Measurements from ENCODE around the gene GABRG3. TPM values are rescaled to one million over a fixed set of nuclear protein-coding genes. Genes with fewer than 3 reads are reported as not detected.

GABRG3 gene
- total RNA-seq, 1 donor from 2014 or later, result not detected

DNA sequence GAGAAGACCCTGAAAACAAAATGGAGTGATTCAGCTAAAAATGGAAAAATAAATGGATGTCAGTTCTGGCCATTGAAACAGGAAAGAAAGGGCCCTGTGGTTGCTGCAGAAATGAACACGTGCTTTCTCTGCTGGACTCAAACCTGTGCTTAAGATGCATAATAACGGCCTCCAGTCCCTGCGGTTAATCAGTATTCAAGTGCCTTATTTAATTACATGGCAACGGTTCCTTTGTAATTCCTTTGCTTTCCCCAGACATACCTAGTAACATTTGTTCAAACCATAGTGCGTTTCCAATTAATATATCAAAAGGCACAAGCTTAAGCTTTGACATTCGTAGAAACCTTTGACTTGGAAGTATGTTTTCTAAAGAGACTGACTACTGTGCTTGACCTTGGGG, 428.3 kb downstream of the GABRG3 start:
- DNase-seq (ENCODE audit: low spot score), result no peak

DNA sequence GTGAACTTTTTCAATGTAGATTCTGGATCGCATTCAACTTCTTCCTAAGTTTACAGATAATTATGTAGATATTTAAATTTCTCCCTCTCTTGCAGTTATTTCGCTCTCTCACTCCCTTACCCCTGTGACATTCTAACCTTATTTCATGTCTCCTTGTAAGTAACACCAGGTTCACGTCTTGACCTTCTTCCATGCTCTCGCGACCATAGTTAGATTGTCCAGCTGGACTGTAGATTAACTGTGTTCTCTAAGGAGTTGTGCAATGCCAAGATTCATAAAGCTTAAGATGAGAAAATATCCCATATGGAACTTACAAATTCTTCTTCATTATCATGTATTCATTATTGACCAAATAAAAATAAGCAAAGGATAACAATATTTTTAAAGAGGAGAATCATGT, 430.5 kb downstream of the GABRG3 start:
- no peak for DNase-seq (ENCODE audit: low spot score)

GRCh38 chr15:27408428-27408827, 437.4 kb downstream of the GABRG3 start:
- no peak for DNase-seq (ENCODE audit: low spot score)

GRCh38 chr15:27410996-27411605, 440.1 kb downstream of the GABRG3 start:
- DNase-seq (ENCODE audit: low spot score), result no peak

DNA sequence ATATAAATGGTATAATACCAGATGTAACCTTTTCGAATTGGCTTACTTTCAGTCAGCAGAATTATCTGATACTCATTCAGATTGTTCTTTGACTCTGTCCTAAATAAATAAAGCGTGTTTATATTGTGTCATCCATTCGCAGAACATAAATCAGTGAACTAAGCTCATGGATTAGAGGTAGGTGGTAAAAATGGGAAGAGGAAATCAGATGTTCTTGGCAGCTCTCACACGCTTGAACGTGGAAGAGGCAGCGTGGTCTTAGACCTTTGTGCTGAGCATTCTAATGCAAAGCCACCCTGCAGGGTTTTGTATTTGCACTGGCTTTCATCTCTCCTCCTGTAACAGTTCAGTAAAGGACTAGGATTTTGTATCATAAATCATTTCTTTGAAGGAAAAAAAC, 441.4 kb downstream of the GABRG3 start:
- no peak for DNase-seq (ENCODE audit: low spot score)

DNA sequence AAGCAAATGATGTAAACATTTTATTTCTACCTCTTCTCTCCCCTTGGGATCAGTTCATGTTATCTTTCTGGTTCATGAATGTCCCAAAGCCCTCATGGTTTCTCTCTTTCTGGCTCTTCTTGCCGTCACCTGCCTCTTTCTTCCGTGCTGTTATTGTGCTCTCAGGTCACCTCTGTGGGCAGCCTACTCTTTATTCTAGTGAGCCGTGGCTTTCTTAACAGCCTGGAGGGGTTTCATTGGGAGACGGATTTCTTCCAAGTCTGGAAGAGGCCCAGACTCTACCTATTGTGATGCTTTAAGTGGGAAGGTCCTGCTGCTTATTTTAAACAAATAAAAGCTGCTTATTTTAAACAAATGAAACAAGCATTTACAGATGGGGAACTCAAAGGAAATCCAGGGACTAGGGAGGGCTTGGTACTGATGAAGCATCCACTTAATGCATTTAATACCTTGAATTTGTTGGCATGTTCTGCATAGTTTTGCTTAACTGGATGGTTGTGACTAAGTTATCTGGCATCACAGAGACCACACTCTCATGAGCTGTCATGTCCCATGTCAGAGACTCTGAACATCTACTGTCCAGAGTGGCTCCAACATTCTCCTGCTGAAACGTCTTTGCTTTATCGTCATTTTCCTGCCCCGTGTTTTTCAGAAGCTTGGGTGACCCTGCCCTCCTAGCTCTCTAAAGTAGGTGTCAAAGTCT, 443.3 kb downstream of the GABRG3 start:
- DNase-seq (ENCODE audit: low spot score), result no peak

DNA sequence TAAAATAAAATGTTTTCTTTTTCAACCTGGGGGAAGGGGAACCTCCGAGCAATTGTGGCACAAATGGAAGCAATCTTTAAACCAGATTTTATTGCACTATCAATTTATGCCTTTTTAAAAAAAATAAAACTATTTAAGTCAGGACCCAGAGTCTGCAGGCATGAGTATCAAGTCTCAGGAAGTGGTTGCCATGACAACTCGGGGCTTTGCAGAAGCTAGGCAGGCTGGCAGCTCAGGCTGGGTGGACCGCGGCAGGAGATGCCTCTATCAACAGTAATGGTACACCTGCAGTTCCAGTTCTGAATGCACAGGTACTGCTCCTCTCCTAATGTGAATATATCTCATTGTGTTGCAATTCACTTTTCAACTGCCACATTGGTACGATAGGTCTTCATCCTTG, 447.7 kb downstream of the GABRG3 start:
- no peak for DNase-seq (ENCODE audit: low spot score)

DNA sequence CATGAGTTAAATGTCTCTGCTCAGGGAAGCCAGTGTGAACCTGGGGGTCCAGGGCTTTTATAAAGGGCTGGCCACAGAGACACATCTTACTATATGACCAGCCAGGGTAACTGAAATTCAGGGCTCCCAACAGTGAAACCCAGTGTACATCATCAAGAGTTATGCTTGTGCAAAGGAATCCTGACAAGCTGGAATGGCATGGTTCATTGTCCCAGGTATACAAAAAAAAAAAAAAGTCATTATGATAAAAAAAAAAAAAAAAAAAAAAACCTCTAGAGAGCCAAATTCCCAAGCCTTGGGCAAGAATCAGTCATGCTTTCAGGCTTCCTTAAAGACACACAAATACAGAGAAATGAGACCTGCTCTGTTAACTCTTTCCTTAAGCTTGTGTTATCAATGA, 452.0 kb downstream of the GABRG3 start:
- DNase-seq (ENCODE audit: low spot score), result no peak

- no peak for DNase-seq (ENCODE audit: low spot score)
Observed at GRCh38 chr15:27426805-27427204, 455.8 kb downstream of the GABRG3 start.

DNA sequence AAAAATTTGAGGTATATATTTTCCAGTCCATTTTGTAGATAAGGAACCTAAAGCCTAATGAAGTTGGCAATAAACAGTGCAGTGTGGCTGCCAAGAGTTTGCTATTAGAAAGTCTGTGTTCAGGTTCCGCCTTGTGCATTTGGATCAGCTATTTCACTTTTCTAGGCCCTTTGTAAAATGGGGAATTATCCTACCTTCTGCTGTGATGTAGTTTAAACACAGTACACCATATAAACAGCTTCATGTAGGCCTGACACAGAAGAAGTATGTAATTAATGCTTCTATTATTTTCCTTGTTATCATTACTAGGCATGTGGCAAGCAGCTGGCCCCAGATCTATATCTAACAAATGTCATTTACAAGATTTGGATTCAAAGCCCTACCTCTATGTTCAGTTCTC, 456.3 kb downstream of the GABRG3 start:
- no peak for DNase-seq (ENCODE audit: low spot score)

DNA sequence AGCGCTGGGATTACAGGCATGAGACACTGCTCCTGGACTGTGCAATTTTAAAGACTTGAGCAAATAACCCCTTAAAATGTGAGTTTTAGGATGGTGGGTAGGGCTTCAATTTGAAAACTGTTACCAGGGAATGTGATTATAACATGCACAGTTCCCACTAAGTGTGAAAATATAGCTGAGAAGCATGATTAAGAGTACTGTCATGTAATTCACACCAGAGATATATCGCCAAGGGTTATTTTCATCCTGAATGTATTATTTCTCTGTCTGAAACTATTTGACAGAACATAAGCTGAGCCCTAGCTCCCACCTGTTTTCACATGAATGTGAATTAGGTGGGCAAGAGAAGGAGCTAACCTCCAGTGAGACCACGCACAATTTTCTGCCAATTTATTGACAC, 457.2 kb downstream of the GABRG3 start:
- DNase-seq (ENCODE audit: low spot score), result no peak

DNA sequence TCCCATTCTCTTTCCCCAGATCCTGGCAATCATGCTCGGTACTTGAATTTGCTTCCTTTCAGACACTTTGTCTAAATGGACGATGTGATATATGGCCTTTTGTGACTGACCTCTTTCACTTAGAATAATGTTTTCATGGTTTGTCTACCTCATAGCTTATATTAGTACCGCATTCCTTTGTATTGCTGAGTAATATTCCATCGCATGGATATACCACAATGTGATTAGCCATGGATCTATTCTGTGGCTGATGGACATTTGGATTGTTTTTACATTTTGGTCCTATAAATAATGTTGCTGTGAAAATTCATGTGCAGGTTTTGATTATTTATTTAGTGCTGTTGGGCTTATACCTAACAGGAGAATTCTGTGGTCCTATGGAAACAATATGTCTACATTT, 458.6 kb downstream of the GABRG3 start:
- DNase-seq (ENCODE audit: low spot score), result no peak

DNA sequence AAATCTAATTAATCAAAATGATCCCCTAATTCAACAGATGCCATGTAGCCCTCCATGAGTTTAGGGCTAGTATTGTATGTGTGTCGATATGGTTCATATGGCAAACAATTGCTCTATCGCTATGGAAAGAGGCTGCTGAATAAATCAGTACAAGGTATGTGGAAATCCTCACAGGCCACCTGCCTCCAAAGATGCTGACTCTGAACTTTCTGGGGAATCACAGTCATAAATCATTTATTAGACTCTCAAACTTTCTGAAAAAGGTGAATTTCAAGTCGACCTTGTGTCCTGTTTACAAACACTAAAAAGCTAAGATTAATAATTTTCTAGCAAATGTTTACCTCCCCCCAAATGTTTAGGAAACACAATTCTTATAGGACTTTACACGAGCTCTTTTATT, 462.6 kb downstream of the GABRG3 start:
- no peak for DNase-seq (ENCODE audit: low spot score)

DNA sequence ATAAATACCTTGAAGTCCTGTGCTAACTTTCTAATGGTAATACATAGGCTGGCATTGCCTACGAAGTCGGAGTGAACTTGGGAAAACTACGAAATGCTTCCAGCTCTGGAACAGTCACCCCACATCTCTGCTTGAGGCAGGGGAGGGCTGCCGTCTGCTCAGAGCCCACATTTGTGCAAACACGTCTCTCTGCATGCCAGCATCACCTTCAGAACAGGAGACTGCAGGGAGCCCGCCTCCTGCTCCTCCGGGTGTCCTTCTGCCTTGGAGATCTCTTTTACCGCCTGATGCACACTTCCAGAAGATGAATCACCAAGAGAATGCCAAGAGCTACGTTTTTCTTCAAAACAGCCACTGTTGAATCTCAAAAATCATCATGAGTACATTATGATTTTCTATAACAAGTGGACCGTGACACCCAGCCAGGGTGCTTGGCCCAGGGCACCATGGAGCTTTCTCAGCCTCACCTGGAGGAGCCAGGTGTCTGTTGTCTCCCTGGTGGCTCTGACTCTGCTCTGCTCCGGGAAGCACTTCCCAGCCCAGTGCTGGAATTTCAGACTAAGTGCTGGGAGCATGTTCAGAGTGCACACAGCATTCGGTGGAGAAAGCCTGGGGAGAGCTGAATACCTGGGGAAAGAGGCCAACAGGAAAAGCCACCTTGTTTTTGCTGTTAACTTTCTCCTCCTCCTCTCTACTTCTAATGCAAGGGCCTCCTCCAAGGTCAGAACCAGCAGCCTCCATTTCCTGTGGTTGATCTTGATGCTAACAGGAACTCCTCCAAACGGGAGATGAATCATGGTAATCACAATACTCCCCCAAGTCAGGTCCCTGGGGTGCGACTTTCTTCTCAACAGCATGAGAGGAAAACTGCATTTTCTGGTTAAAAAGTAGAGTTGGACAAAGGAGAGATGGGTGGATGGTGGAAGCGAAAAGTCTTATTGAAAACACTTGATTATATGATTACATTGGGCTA, 467.7 kb downstream of the GABRG3 start:
- DNase-seq (ENCODE audit: low spot score), result no peak

DNA sequence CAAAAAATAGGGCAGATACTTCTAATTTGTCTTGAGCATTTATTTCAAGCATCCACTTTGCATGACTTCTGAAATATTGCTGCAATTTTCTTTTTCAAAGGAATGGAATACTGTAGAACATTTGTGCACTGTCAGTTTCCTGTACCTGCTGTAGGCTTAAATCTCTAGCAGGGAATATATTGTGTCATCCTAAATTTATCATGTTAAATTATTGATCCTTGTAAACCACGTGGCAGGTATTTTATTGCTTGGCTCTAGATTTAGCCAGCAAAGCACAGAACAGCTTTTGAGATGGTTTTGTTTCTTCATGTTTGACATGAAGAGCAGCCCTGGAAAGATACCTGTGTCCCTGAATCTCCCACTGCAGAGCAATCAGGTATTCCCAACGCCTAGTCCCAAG, 470.1 kb downstream of the GABRG3 start:
- DNase-seq (ENCODE audit: low spot score), result no peak

GRCh38 chr15:27448234-27448633, 477.3 kb downstream of the GABRG3 start:
- no peak for DNase-seq (ENCODE audit: low spot score)

GRCh38 chr15:27448986-27449385, 478.0 kb downstream of the GABRG3 start:
- DNase-seq (ENCODE audit: low spot score), result no peak

DNA sequence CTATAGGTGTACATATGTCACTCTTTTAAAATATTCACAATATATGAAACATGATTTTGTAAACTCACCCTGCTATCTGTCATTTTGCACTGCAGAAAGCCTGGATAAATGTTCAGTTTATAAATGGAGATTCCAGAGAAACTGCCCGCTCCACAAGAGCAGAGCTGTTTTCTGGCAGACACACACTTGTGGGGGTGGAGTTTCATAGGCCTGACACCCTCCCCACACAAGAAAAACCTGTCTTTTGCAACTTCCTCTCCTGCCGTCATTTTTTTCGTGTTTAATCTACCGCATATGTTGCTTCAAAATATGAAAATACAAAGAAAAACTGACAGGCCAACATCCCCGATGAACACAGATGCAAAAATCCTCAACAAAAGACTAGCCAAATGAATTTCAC, 479.0 kb downstream of the GABRG3 start:
- DNase-seq (ENCODE audit: low spot score), result no peak

DNA sequence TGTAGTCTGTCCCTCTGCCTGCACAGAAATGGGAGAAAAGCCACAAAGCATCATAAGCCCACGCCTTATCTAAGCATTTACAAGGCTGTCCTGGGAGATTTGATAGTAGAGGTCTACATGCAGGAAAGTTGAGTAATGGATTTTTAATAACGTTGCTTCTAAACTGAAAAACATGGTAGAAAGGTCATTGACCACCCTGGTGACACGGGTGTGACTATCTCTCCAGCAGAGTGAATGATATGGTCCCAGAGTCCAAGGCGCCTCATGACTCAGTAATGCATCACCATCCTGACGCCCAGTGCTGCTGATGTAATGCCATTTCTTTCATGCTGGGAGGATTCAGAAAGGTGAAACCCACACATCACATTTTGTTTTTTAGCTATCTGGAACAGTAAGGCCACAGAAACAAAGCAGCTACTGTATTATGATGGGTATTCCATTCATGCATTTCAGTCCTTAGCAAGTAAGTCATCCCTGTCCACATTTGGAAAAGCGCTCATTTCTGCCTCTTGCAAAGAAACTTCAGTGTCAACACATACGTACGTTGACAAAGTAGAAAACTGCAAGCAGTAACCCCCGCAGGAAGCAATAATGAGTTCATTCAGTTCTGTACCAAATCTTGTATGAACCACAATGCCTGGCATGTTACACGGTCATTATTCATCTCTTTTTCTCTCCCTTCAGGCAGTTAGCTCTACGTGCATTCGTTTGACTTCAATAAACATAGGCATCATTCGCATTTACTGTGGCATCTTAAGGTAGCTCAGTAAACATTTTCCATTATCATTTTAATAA, 483.5 kb downstream of the GABRG3 start:
- DNase-seq (ENCODE audit: low spot score), result no peak

- DNase-seq (ENCODE audit: low spot score), result no peak
Observed at GRCh38 chr15:27456807-27457206, 485.8 kb downstream of the GABRG3 start.

- DNase-seq (ENCODE audit: low spot score), result no peak
Observed at GRCh38 chr15:27457766-27458165, 486.8 kb downstream of the GABRG3 start.

All from mesenteric fat pad (tissue), 1 donor.